Tibial artery (tissue), 4 donors: Measurements from ENCODE around the gene COQ8B.

ENCODE experiments used
- DNase-seq, 2 donors: peaks; one replicate each; pipeline ENCODE4 v3.0.0-alpha.2; 2019
- H3K27ac ChIP-seq, 2 donors: fragments of 200-600 bp; sonication (generic) in 1 of 2; 1 replicate in 1 of 2; 2 replicates in 1 of 2; pipeline ENCODE4 v1.5.1; 2018 to 2019; ENCODE audit warnings: mild to moderate bottlenecking in 1 of 2
- H3K27me3 ChIP-seq, 2 donors: fragments of 200-600 bp; sonication (generic) in 1 of 2; one replicate each; pipeline versions ENCODE4 v1.5.1 to v1.6.0; 2016 to 2019
- H3K36me3 ChIP-seq, 3 donors: fragments of 200-600 bp; sonication (generic) in 2 of 3; one replicate each; pipeline ENCODE4 v1.5.1; 2016 to 2019; ENCODE audit warnings: mild to moderate bottlenecking in 2 of 3
- H3K4me1 ChIP-seq, 4 donors: fragments of 200-600 bp; sonication (generic) in 2 of 4; 1 replicate in 3 of 4; 2 replicates in 1 of 4; pipeline ENCODE4 v1.5.1; 2016 to 2019
- H3K4me3 ChIP-seq, 2 donors: fragments of 200-600 bp; sonication (generic) in 1 of 2; 1 replicate in 1 of 2; 2 replicates in 1 of 2; pipeline ENCODE4 v1.5.1; 2018 to 2019; ENCODE audit warnings: mild to moderate bottlenecking in 2 of 2
- H3K9me3 ChIP-seq, 3 donors: fragments of 200-600 bp; sonication (generic) in 1 of 3; one replicate each; pipeline ENCODE4 v1.5.1; 2016 to 2019
- intact Hi-C: fragments of 100-400 bp; cut with DNase I; formaldehyde crosslinking; loops from one replicate; pipeline ENCODE4 v1.15.0; 2023; ENCODE audit warnings: low total_unique reads
- TF ChIP-seq, protein P1 (sequence below), 2 experiments: fragments of 200-600 bp in 1 of 2; fragments of 450-650 bp in 1 of 2; IDR thresholded peaks; one replicate each; pipeline ENCODE4 v1.5.1; 2017 to 2019; ENCODE audit warnings: antibody characterized with exemption in 2 of 2, mild to moderate bottlenecking in 1 of 2, moderate library complexity in 1 of 2

Gene COQ8B

DNA sequence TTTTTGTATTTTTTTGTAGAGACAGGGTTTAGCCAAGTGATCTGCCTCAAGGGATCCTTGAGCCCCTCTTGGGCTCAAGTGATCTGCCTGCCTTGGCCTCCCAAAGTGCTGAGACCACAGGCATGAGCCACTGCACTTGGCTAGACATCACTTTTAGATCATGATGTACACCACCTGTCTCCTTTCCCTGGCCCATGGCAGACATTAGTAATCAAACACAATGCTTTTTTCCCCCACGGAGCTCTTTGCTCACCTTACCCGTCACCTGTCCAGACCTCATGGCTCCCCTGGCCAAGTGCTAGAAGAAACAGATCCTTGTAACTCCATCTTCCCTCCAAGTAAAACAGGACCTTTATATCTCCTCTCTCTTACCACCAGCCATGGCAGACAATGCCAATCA is 44.6 kb downstream of the COQ8B start:
- H3K36me3 ChIP-seq: peaks cover 75 to 99% (median 95%) of the 10 kb centered on the region in 3 donors

DNA sequence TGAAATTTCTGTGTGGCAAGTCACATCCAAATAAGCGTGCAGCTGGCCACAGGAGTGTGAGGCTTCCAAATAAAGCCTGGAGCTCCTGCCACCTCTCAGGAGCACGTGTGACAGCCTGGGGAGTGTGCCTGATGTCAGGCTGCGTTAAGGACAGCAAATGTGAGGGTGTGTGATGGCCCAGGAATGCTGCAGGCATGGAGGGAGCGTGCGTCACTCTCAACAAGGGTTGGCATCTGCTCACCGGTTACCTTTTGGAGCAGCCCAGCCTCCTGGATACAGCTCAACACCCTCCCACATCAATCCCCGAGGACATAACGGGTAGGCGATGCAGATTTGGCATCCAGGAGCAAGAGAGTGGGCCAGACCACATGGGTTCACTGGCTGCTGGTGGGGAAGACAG is 45.3 kb downstream of the COQ8B start:
- Histone ChIP-seq H3K9me3 (no peaks in the 10 kb centered on the region), H3K4me3 (no peak overlapping the region), H3K27me3 (no peaks in the 10 kb centered on the region), H3K4me1 (no peaks in the 10 kb centered on the region), H3K36me3 (peaks cover 68 to 97% (median 93%) of the 10 kb centered on the region in 3 donors), H3K27ac (no peak overlapping the region)
- DNase-seq: no peak
- intact Hi-C loops: no loop called here
- TF ChIP-seq, protein P1, sequence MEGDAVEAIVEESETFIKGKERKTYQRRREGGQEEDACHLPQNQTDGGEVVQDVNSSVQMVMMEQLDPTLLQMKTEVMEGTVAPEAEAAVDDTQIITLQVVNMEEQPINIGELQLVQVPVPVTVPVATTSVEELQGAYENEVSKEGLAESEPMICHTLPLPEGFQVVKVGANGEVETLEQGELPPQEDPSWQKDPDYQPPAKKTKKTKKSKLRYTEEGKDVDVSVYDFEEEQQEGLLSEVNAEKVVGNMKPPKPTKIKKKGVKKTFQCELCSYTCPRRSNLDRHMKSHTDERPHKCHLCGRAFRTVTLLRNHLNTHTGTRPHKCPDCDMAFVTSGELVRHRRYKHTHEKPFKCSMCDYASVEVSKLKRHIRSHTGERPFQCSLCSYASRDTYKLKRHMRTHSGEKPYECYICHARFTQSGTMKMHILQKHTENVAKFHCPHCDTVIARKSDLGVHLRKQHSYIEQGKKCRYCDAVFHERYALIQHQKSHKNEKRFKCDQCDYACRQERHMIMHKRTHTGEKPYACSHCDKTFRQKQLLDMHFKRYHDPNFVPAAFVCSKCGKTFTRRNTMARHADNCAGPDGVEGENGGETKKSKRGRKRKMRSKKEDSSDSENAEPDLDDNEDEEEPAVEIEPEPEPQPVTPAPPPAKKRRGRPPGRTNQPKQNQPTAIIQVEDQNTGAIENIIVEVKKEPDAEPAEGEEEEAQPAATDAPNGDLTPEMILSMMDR (IDR thresholded peaks at IDR 0.05): no peak

More for the DNA sequence above, 44.6 kb downstream of the COQ8B start:
- no peaks in the 10 kb centered on the region for H3K27me3 ChIP-seq
- intact Hi-C loops: no loop called here
- TF ChIP-seq, protein P1 (IDR thresholded peaks at IDR 0.05): no peak
- H3K4me1 ChIP-seq: no peaks in the 10 kb centered on the region
- no peak overlapping the region for H3K27ac ChIP-seq
- no peaks in the 10 kb centered on the region for H3K9me3 ChIP-seq
- H3K4me3 ChIP-seq: no peak overlapping the region
- no peak for DNase-seq

- Histone ChIP-seq H3K4me3 (no peak overlapping the region), H3K27me3 (no peaks in the 10 kb centered on the region), H3K4me1 (peaks cover 0 to 2% (median 0%) of the 10 kb centered on the region in 4 donors), H3K27ac (no peak overlapping the region), H3K9me3 (no peaks in the 10 kb centered on the region), H3K36me3 (peaks cover 50 to 75% (median 75%) of the 10 kb centered on the region in 3 donors)
- no peak for DNase-seq
- TF ChIP-seq, protein P1 (IDR thresholded peaks at IDR 0.05): no peak
- intact Hi-C loops: loop anchor here (10.0 kb wide), 1 partner anchor 476 kb away; no protein-coding TSS in a partner anchor
Measured at GRCh38 chr19:40668991-40669614, 47.6 kb downstream of the COQ8B start.

DNA sequence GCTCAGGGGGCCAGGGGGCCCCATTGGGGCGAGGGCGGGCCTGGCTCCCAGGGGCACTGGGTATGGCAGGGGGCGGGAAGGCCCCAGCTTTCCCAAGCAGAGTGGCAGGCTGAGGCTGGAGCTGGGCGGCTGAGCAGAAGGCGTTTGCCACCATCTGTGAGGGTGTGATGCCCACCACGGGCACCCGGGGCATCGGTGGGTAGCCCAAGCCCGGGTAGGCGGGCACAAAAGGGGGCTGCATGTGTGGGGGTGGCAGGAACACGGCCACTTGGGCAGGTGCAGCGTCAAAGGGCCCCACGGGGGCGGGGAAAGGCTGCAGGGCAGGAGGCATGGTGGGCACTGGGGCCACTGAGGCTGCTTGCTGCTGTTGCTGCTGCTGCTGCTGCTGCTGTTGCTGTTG is 49.1 kb downstream of the COQ8B start:
- Histone ChIP-seq H3K27ac (no peak overlapping the region), H3K4me3 (no peak overlapping the region), H3K36me3 (peaks cover 35 to 60% (median 60%) of the 10 kb centered on the region in 3 donors), H3K4me1 (peaks cover 0 to 13% (median 10%) of the 10 kb centered on the region in 4 donors), H3K9me3 (no peaks in the 10 kb centered on the region), H3K27me3 (no peaks in the 10 kb centered on the region)
- DNase-seq: no peak
- intact Hi-C loops: loop anchor here (10.0 kb wide), 1 partner anchor 477 kb away; no protein-coding TSS in a partner anchor
- TF ChIP-seq, protein P1 (IDR thresholded peaks at IDR 0.05): no peak

- Histone ChIP-seq H3K4me1 (peaks cover 0 to 14% (median 13%) of the 10 kb centered on the region in 4 donors), H3K9me3 (no peaks in the 10 kb centered on the region), H3K27me3 (no peaks in the 10 kb centered on the region), H3K27ac (peak overlapping the region in 1 of 2 donors; percentile 48), H3K36me3 (peaks cover 28 to 53% (median 53%) of the 10 kb centered on the region in 3 donors), H3K4me3 (no peak overlapping the region)
- TF ChIP-seq, protein P1 (IDR thresholded peaks at IDR 0.05): no peak
- intact Hi-C loops: loop anchor here (10.0 kb wide), 1 partner anchor 478 kb away; no protein-coding TSS in a partner anchor
- DNase-seq: no peak
Measured at GRCh38 chr19:40666803-40667438, 49.8 kb downstream of the COQ8B start.
